H9 (cell line): ENCODE results near the gene FGFBP2. TPM values are rescaled to one million over a fixed set of nuclear protein-coding genes. Genes with fewer than 3 reads are reported as not detected.

Experiments
- DNase-seq: peaks from one replicate; pipeline ENCODE4 v3.0.0-alpha.2; 2017
- H2AFZ ChIP-seq: one replicate; pipeline ENCODE4 v1.6.1; 2013; ENCODE audit warnings: mild to moderate bottlenecking, low read length, control low read depth, moderate library complexity
- H2AK5ac ChIP-seq: 2 replicates; pipeline ENCODE4 v1.6.1; 2013; ENCODE audit warnings: low read length, control low read depth, mixed read lengths; ENCODE audit not compliant: insufficient read length
- H2BK120ac ChIP-seq: one replicate; pipeline ENCODE4 v1.6.1; 2013; ENCODE audit warnings: low read depth, mild to moderate bottlenecking, low read length, control low read depth, inconsistent platforms; ENCODE audit not compliant: poor library complexity, severe bottlenecking
- H2BK12ac ChIP-seq: 2 replicates; pipeline ENCODE4 v1.6.1; 2013; ENCODE audit warnings: low read length, control low read depth, mixed read lengths, low read depth; ENCODE audit not compliant: insufficient read length
- H2BK15ac ChIP-seq: 2 replicates; pipeline ENCODE4 v1.6.1; 2013; ENCODE audit warnings: low read depth, low read length, control low read depth
- H2BK20ac ChIP-seq: one replicate; pipeline ENCODE4 v1.6.1; 2013; ENCODE audit warnings: low read depth, mild to moderate bottlenecking, low read length, control low read depth, inconsistent platforms; ENCODE audit not compliant: poor library complexity, severe bottlenecking
- H2BK5ac ChIP-seq: 2 replicates; pipeline ENCODE4 v1.6.1; 2013; ENCODE audit warnings: low read length, control low read depth, mixed read lengths; ENCODE audit not compliant: insufficient read length
- H3K14ac ChIP-seq: 2 replicates; pipeline ENCODE4 v1.6.1; 2013; ENCODE audit warnings: low read length, control low read depth; ENCODE audit not compliant: insufficient read depth
- H3K18ac ChIP-seq: 2 replicates; pipeline ENCODE4 v1.6.1; 2013; ENCODE audit warnings: low read depth, mild to moderate bottlenecking, mixed read lengths, low read length, control low read depth; ENCODE audit not compliant: insufficient read length
- H3K23ac ChIP-seq: 2 replicates; pipeline ENCODE4 v1.6.1; 2013; ENCODE audit warnings: low read length, control low read depth, mixed read lengths, low read depth; ENCODE audit not compliant: insufficient read length
- H3K23me2 ChIP-seq: 2 replicates; pipeline ENCODE4 v1.6.1; 2013; ENCODE audit warnings: low read depth, mild to moderate bottlenecking, mixed read lengths, low read length, control low read depth; ENCODE audit not compliant: insufficient read length, poor library complexity, severe bottlenecking
- H3K27ac ChIP-seq: 2 replicates; pipeline ENCODE4 v1.5.1; 2013; ENCODE audit warnings: low read length, control low read depth, mixed read lengths, low read depth; ENCODE audit not compliant: insufficient read length
- H3K27me3 ChIP-seq: 2 replicates; pipeline ENCODE4 v1.6.1; 2013; ENCODE audit warnings: low read length, control low read depth, inconsistent platforms; ENCODE audit not compliant: insufficient read depth
- H3K4ac ChIP-seq: 2 replicates; pipeline ENCODE4 v1.6.1; 2013; ENCODE audit warnings: low read depth, mild to moderate bottlenecking, control low read depth, inconsistent platforms, low read length, moderate library complexity
- H3K4me1 ChIP-seq: 2 replicates; pipeline ENCODE4 v1.6.1; 2013; ENCODE audit warnings: low read length, control low read depth, inconsistent platforms; ENCODE audit not compliant: insufficient read depth
- H3K4me2 ChIP-seq: 2 replicates; pipeline ENCODE4 v1.6.1; 2013; ENCODE audit warnings: low read length, control low read depth, mixed read lengths; ENCODE audit not compliant: insufficient read length, insufficient read depth
- H3K56ac ChIP-seq: 2 replicates; pipeline ENCODE4 v1.6.1; 2013; ENCODE audit warnings: low read depth, mild to moderate bottlenecking, mixed read lengths, low read length, control low read depth; ENCODE audit not compliant: insufficient read length
- H3K79me1 ChIP-seq: 2 replicates; pipeline ENCODE4 v1.6.1; 2013; ENCODE audit warnings: low read depth, mild to moderate bottlenecking, moderate library complexity, low read length, control low read depth, inconsistent platforms; ENCODE audit not compliant: insufficient read depth, poor library complexity, severe bottlenecking
- H3K79me2 ChIP-seq: 2 replicates; pipeline ENCODE4 v1.6.1; 2013; ENCODE audit warnings: low read length, control low read depth, inconsistent platforms; ENCODE audit not compliant: insufficient read depth
- H3K9ac ChIP-seq: 2 replicates; pipeline ENCODE4 v1.6.1; 2013; ENCODE audit warnings: low read length, control low read depth, mixed read lengths; ENCODE audit not compliant: insufficient read length; ENCODE audit errors: extremely low read depth
- H3K9me3 ChIP-seq: one replicate; pipeline ENCODE4 v1.6.1; 2013; ENCODE audit warnings: low read depth, low read length, inconsistent platforms; ENCODE audit not compliant: control insufficient read depth
- H3T11ph ChIP-seq: one replicate; pipeline ENCODE4 v1.6.1; 2013; ENCODE audit warnings: mild to moderate bottlenecking, low read length, control low read depth, inconsistent platforms
- H4K20me1 ChIP-seq: one replicate; pipeline ENCODE4 v1.6.1; 2013; ENCODE audit not compliant: control insufficient read depth, insufficient read length, insufficient read depth
- H4K5ac ChIP-seq: 2 replicates; pipeline ENCODE4 v1.6.1; 2013; ENCODE audit warnings: low read depth, mild to moderate bottlenecking, mixed read lengths, low read length, control low read depth; ENCODE audit not compliant: insufficient read length
- H4K8ac ChIP-seq: replicated peaks from 2 replicates; pipeline ENCODE4 v1.6.1; 2013; ENCODE audit warnings: low read length, control low read depth, mixed read lengths, low read depth; ENCODE audit not compliant: insufficient read length
- H4K91ac ChIP-seq: 2 replicates; pipeline ENCODE4 v1.6.1; 2013; ENCODE audit warnings: low read depth, mild to moderate bottlenecking, moderate library complexity, mixed read lengths, low read length, control low read depth; ENCODE audit not compliant: insufficient read length
- H3K27ac Mint-ChIP-seq, 3 experiments: 2 replicates in 2 of 3; 3 replicates in 1 of 3; pipeline ENCODE4 v1.8.0; 2020 to 2021; ENCODE audit warnings: mixed read lengths in 3 of 3, mild to moderate bottlenecking in 1 of 3, moderate library complexity in 1 of 3
- H3K27me3 Mint-ChIP-seq: 2 replicates; pipeline ENCODE4 v1.8.0; 2021; ENCODE audit warnings: low read depth, mild to moderate bottlenecking, moderate library complexity, mixed read lengths
- H3K36me3 Mint-ChIP-seq, 3 experiments: 2 replicates in 2 of 3; 3 replicates in 1 of 3; pipeline ENCODE4 v1.8.0; 2020 to 2021; ENCODE audit warnings: low read depth in 3 of 3, mixed read lengths in 3 of 3; ENCODE audit not compliant: insufficient read depth in 1 of 3
- H3K4me1 Mint-ChIP-seq, 2 experiments: 2 replicates each; pipeline ENCODE4 v1.8.0; 2020; ENCODE audit warnings: mixed read lengths in 2 of 2
- H3K4me3 Mint-ChIP-seq, 2 experiments: 2 replicates in 1 of 2; 3 replicates in 1 of 2; pipeline ENCODE4 v1.8.0; 2020 to 2021; ENCODE audit warnings: mild to moderate bottlenecking in 2 of 2, mixed read lengths in 2 of 2, moderate library complexity in 1 of 2
- H3K9me3 Mint-ChIP-seq, 2 experiments: 2 replicates in 1 of 2; 3 replicates in 1 of 2; pipeline ENCODE4 v1.8.0; 2020; ENCODE audit warnings: mild to moderate bottlenecking in 2 of 2, mixed read lengths in 2 of 2, moderate library complexity in 1 of 2
- WGBS: extraction: QIAGEN DNeasy Blood & Tissue Kit; methylation state at CpG from one replicate; pipeline ENCODE4 v1.1.7; 2013; ENCODE audit warnings: missing lambda C conversion rate, low lambda C conversion rate, mixed read lengths; ENCODE audit not compliant: insufficient read length; ENCODE audit errors: extremely low coverage; 5-methylcytosine and 5-hydroxymethylcytosine counted together
- total RNA-seq: library from RNA; stranded (reverse); gene quantifications from 2 replicates; pipeline ENCODE4 v1.2.1, GENCODE V29; 2021
- TF ChIP-seq, protein P1 (sequence below): fragments of 200-600 bp; sonication (generic); conservative IDR thresholded peaks from 3 replicates; pipeline ENCODE4 v1.8.0; 2021; ENCODE audit warnings: antibody characterized with exemption, mild to moderate bottlenecking

FGFBP2 gene
- total RNA-seq, 1 experiment from 2014 or later, result not detected

DNA sequence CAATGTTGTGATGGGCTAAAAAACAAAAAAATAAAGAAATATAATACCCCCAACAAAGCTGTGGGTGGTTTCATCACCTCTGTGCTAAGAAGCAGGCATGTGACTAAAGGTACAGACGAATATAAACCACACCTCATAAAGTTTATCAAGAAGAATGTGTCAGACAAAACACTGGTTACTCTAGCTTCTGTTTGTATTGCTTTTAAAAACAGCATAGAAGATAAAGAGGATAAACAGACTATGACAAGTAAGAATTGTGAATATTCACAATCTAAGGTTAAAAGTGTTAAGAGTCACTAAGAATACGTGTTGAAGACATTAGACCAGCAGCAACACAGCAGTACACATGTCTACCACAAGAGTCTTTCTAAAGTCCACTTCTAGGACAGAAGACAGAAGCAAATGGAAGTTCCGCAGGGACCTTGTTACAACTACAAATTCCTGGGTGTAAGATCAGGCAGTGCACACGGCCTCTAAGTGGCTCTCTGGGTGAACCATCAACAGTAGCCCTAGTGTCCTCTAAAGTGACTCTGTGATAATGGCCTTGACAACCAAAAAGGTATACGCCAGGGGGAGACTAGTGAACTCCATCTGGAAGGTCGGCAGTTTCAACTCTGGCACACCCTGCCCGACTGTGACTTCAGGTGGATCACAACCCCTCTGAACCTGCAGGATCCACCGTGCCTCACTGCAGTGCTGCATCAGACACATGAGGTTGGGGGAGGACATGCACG lies 8.3 kb upstream of the FGFBP2 start:
- no peak overlapping the region for H2BK5ac ChIP-seq
- no peak overlapping the region for H3K4me2 ChIP-seq
- no peak overlapping the region for H3K56ac ChIP-seq
- peaks cover 3 to 9% of the 10 kb centered on the region in 2 experiments; a peak in 3 of 5 replicates for H3K9me3 Mint-ChIP-seq
- no peak overlapping the region for H3K27ac ChIP-seq
- H3K27me3 Mint-ChIP-seq, result no peaks in the 10 kb centered on the region
- H2BK20ac ChIP-seq, result no peak overlapping the region
- H2BK12ac ChIP-seq, result no peak overlapping the region
- no peak overlapping the region for H3K14ac ChIP-seq
- no peak overlapping the region for H3K4ac ChIP-seq
- no peak overlapping the region for H2AFZ ChIP-seq
- no peaks in the 10 kb centered on the region for H4K20me1 ChIP-seq
- no peak overlapping the region for H3K9ac ChIP-seq
- no peak overlapping the region for H3T11ph ChIP-seq
- H3K9me3 ChIP-seq, result no peaks in the 10 kb centered on the region
- no peak overlapping the region for H4K5ac ChIP-seq
- no peak for DNase-seq
- H3K79me1 ChIP-seq, result no peaks in the 10 kb centered on the region
- no peak overlapping the region for H2BK15ac ChIP-seq
- no peak overlapping the region for H2BK120ac ChIP-seq
- H4K91ac ChIP-seq, result no peak overlapping the region
- no peak overlapping the region for H3K18ac ChIP-seq
- no peak overlapping the region for H3K27ac Mint-ChIP-seq
- TF ChIP-seq, protein P1, sequence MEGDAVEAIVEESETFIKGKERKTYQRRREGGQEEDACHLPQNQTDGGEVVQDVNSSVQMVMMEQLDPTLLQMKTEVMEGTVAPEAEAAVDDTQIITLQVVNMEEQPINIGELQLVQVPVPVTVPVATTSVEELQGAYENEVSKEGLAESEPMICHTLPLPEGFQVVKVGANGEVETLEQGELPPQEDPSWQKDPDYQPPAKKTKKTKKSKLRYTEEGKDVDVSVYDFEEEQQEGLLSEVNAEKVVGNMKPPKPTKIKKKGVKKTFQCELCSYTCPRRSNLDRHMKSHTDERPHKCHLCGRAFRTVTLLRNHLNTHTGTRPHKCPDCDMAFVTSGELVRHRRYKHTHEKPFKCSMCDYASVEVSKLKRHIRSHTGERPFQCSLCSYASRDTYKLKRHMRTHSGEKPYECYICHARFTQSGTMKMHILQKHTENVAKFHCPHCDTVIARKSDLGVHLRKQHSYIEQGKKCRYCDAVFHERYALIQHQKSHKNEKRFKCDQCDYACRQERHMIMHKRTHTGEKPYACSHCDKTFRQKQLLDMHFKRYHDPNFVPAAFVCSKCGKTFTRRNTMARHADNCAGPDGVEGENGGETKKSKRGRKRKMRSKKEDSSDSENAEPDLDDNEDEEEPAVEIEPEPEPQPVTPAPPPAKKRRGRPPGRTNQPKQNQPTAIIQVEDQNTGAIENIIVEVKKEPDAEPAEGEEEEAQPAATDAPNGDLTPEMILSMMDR, result no peak
- no CpG with 5 or more reads among the region's 9 CpGs for WGBS
- no peak overlapping the region for H3K23ac ChIP-seq
- no peaks in the 10 kb centered on the region for H3K23me2 ChIP-seq
- H4K8ac ChIP-seq, result no peak overlapping the region
- H3K27me3 ChIP-seq, result no peaks in the 10 kb centered on the region
- no peak overlapping the region for H3K4me3 Mint-ChIP-seq
- no peaks in the 10 kb centered on the region for H3K4me1 ChIP-seq
- no peaks in the 10 kb centered on the region for H3K79me2 ChIP-seq
- H3K4me1 Mint-ChIP-seq, result no peaks in the 10 kb centered on the region
- H3K36me3 Mint-ChIP-seq, result peaks cover 24 to 48% (median 29%) of the 10 kb centered on the region in 3 experiments
- H2AK5ac ChIP-seq, result no peak overlapping the region
